HT-29 (cell line): ENCODE results near the gene PCMT1. TPM values are rescaled to one million over a fixed set of nuclear protein-coding genes. Genes with fewer than 3 reads are reported as not detected.

Experiments
- DNase-seq: peaks from one replicate; pipeline ENCODE4 v3.0.0-alpha.2; 2015; ENCODE audit warnings: low spot score
- total RNA-seq: library from RNA; depleted of rRNA; stranded (reverse); fragments of >200 nt; shearing (Covaris generic); gene quantifications from 2 replicates; pipeline ENCODE4 v1.2.3, GENCODE V29; 2014; rRNA removed

The PCMT1 gene
- total RNA-seq, 1 experiment from 2014 or later = 83.7 TPM

DNA sequence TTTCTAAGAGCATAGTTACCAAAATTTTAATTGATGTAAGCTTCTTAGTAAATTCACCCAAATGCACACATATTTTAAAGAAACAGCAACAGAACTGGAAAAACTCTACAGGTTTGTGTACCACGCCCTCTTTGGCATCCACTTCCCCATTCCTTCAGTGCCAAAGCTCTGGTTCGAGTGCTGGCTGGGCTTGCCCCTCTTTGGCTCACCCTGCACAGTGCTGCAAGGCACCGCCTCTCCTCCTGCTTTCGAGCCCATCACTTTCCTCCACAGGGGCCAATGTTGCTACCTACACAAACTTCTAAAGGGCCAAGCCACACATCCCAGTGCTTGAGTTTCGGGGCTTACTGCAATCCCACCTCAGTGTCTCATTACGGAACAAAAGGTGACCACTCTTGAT, 105.0 kb downstream of the PCMT1 start:
- DNase-seq = peak; percentile 56

DNA sequence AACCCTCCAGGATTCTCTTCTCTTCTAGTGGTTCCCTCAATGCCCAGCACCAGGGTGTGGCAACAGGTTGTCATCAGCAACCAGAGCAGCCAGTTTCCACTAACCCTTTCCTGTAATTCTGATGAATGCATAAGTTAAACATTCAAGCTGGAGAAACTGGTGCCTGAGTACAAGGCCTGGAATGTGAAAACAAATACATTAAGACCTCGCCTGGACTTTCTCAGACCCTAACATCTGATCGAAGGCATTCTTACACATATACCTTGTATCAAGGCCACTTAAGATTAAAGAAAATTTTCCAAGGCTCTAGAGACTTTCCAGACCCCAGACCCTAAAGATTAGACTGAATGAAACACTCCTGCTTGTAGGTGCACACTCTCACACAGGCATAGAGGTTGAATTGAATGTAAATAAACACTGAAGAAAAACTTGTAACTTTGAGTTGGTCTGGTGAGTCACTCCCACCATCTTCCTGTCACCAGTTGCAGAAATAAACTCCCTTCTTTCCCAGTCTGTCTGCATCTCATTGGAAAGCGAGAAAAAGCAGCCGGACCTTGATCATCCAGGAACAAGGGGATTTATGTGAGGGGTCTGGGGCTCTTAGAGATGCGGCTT, 105.6 kb downstream of the PCMT1 start:
- peak; percentile 83 for DNase-seq

DNA sequence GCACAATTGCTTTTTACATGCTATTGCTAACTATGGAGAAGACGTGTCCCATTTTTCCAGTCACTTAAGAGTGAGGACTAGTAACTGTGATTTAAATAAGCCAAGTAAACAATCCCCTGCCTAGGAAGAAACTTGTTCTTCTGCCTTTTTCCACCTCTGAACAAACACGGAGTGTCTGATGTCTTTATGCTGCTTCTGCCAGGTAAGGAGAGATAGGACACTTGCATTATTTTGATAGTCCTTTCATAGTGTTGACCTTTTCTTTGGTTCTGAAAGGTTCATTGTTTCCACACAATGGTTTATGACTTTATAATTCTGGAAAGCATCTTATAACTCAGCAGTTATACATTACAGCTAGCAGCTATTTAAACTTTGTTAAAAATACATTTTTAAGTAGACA, 106.2 kb downstream of the PCMT1 start:
- peak; percentile 28 for DNase-seq

DNA sequence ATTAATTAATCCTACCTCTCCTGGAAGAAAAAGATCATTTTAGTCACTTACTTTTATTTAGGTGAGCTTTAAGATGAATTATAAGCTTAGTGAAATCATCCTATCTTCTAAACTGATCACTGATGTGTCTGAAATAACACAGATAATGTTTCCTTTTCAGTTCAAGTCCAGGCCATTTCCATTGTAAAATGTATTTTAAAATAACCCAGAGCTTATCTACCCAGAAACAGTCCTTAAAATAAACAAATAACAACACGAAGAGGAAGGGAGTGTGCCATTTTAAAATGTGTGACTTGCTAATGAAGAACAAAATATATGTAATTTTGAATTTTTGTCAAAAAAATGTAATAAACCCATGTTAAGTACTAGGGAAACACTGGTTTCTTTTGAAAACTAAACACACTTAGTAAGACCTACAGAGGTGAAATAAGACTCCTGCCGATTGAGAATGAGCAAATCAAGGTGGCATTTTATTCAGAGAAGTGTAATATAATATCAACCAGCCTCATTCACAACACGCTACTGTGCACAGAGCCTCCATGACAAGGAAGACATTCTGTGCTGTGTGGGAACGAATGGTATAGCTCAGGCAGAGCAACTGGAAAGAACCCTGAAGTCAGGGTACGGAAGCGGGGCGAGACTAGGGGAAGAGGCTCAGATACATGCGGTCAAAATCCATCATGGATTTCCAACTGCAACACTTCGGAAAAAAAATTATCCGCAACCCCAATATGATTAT, 106.9 kb downstream of the PCMT1 start:
- no peak for DNase-seq

DNA sequence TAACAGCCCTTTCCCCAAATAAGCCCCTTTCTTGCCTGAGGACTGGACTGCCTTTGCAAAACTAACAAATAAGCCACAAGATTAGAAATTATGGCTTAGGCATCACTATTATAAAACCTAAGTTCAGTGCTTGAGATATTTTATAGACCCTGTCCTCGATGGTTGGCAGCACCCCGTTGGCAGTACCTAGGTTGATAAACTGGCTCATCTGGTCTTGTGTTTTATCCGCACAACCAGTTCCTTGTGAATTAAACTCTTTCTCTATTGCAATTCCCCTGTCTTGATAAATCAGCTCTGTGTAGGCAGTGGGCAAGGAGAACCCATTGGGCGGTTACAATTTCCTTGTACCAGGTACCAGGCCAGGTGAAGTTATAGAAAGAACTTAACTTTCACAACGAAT, 108.0 kb downstream of the PCMT1 start:
- no peak for DNase-seq

DNA sequence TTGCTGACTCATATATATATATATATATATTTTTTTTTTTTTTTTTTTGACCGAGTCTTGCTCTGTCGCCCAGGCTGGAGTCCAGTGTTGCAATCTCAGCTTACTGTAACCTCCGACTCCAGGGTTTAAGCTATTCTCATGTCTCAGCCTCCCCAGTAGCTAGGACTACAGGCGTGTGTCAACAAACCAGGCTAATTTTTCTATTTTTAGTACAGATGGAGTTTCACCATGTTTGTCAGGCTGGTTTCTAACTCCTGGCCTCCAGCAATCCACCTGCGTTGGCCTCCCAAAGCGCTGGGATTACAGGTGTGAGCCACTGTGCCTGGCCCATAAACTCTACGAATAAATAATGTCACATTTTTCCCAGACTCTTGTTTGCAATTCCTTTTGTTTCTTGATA, 109.8 kb downstream of the PCMT1 start:
- no peak for DNase-seq

DNA sequence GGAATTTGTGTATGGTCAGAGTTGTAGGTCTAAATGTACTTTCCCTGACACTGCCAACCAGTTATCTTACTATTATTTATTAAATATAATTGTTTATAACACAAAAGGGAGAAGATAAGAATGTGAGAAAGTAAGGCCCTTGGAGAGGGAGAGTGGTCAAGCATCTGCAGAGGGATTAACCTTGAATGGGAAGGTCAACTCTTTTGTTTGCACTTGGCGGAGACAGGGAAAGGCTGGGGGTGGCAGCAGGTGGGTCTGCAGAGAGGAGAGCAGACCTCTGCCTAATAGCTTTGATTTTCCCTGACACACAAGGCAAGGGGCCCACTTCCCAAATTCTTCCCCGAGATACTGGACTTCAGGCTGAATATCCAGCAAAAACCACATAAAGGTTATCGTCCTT, 110.4 kb downstream of the PCMT1 start:
- DNase-seq = no peak

DNA sequence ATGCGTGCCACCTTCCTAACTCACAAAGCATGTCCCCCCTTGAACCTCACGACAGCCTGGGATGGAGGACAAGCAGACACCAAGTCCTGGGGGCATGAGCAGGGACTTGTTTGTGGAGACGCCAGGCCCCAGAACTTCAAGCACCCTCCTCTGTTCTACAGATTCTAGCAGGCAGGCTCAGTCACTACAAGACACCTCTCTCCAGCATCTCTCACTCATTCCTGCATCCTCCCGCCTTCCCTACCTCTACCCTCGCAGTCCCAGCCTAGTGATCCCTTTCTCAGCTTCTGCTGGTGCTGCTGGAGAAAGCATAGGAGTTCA, 110.9 kb downstream of the PCMT1 start:
- DNase-seq = no peak

Other genes starting within 250 kb of the PCMT1 start
- gene PPIL4, start 203.7 kb upstream of the PCMT1 start, total RNA-seq = 7.6 and 8.6 TPM in 2 replicates
- gene GINM1, start 183.4 kb upstream of the PCMT1 start, total RNA-seq = 11.9 and 14.8 TPM in 2 replicates
- gene KATNA1, start 101.0 kb upstream of the PCMT1 start, total RNA-seq = 7.6 and 10.0 TPM in 2 replicates
- gene LATS1, start 31.6 kb upstream of the PCMT1 start, total RNA-seq = 9.2 and 9.4 TPM in 2 replicates
- 14.0 and 15.0 TPM in 2 replicates for gene NUP43, start 3.2 kb upstream of the PCMT1 start, total RNA-seq
- 37.9 and 43.0 TPM in 2 replicates for gene LRP11, start 114.6 kb downstream of the PCMT1 start, total RNA-seq
- 0.52 and 1.0 TPM in 2 replicates for gene RAET1E, start 148.4 kb downstream of the PCMT1 start, total RNA-seq
- gene RAET1G, start 173.4 kb downstream of the PCMT1 start, total RNA-seq = 0.51 TPM in 1 of 2 replicates, not detected in the other
- gene ULBP2, start 192.3 kb downstream of the PCMT1 start, total RNA-seq = 3.2 and 5.3 TPM in 2 replicates
- gene ULBP1, start 214.2 kb downstream of the PCMT1 start, total RNA-seq = 0.13 TPM in 1 of 2 replicates, not detected in the other